HG03097 (cell line): ENCODE results near the gene CRABP1.

Experiments
- ATAC-seq: cut with Tn5 transposase; IDR thresholded peaks from one replicate; pipeline ENCODE4 v1.9.1; 2021; ENCODE audit not compliant: unreplicated experiment, low FRiP score

The CRABP1 gene

DNA sequence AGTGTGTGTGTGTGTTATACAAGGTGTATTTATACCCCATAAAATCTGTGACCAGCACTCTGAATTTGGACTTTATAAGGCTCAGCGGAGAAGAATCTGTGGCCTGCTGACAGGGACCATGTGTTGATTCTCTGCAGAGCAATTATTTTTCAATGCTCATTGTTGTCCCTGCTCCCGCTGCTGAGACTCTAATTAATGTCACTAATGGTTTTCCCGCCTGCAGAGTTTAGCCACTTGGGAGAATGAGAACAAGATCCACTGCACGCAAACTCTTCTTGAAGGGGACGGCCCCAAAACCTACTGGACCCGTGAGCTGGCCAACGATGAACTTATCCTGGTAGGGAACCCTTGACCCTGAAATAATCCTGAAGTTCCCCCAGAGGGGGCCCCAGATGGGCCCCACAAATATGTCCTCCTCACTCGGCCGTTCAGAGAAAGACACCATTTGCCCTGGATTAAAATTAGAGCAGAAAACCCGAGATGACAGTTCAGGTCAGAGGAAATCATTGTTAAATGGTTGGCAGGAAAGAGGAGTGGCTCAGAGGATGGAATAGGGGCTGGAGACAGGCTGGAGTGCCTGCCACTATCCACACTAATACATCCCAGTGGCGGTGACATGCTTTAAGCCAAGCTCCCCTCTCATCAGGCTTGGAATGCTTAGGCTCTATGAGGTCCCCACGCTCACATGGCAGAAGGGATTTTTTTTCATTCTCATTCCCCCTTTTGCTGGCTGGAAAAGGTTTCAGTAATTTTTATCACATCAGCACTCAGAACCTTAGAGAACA, 3.3 kb downstream of the CRABP1 start:
- no peak for ATAC-seq

DNA sequence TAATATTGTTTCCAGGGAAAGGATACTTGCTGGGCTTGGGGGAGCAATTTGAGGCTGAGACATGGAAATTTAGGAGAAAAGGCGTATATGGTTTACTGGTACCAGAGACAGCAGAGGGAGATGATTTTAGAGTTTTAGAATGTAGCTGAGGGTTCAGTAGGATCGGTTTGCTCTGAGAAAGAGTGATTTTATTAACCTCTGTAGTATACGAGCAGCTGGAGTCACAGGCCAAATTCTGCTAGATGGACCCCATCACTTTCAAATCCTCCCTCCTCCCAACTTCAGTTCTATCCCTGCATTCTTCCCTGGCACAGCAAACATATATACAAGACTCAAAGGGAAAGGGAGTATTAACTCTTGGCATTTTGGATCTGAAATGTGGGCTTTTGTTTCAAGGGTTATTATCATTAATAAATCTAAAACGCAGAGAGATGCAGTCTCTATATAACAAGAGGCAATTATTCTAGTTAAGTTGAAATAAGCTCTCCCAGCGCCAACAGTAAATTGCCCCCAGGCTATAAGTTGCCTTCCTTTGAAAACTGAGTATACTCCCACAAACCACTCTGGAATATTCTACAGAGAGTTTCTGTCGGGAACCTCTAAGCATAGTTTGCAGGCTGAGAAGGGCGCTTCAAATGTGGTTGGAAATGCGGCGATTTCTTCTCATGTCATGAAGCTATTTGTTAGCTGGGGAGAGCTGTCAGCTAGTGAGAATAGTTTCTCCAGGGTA, 5.4 kb downstream of the CRABP1 start:
- ATAC-seq: no peak

DNA sequence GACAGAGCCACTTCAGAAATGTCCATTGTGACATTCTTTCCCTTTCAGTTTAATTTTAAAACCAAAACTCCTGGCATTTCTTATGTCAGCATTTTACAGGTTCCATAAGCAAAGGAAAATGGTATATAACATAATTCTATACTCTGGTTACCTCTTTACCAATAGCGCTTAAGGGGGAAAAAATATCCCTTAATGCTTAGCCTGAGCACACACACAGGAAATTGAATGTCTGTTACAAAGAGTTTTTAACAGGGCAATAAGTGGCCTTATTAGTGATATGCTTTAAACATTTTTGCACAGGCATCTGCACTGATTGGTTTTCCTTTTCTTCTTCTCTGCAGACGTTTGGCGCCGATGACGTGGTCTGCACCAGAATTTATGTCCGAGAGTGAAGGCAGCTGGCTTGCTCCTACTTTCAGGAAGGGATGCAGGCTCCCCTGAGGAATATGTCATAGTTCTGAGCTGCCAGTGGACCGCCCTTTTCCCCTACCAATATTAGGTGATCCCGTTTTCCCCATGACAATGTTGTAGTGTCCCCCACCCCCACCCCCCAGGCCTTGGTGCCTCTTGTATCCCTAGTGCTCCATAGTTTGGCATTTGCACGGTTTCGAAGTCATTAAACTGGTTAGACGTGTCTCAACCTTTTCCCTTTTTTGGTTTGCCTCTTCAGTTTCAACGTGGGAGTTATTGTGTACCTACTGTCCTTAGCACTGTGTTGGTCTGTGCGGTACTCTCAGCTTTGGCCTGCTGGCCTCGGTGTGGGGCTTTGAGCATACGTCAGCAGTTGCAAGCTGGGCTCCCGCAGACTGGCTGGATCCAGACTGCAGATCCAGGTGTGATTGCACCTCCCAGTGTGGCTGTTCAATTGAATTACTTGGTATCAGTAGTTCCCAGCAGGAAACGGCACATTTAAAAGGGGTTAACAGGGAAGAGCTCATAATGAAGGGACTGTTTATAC, 7.7 kb downstream of the CRABP1 start:
- no peak for ATAC-seq

DNA sequence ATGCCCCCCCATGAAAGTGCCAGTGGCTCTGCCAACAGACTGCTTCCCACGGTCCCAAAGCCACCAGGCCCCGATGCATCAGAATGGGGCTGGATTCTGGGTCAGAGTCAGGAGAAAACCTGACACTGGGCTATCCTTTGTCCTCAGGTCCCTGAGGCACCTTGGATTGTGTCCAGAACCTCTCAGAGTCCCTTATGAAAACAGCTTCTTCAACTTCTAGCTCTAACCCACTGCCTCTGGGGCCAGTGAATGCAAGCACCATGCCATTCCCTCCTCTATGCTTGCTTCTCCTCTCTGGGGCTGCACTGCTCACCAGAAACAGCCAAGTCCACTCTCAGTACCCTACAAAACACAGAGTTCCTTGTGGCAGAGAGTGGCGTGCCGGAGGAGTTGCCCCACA, 9.9 kb downstream of the CRABP1 start:
- ATAC-seq: no peak

DNA sequence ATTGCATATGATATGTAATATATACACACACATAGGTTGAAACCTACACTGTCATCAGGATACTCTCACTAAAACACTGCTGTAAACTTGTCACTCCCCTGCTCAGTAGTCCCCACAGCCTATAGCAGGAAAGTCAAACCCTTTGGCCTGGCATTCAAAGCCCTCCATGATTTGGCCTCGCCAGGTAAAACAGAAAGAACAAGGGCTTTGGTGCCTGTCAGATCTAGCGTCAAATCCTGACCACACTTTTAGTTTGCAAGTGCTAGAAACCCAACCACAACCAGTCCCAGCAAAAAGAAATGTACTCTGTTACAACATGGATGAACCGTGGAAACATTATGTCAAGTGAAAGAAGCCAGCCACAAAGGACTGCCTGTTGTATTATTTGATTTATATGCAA, 11.4 kb downstream of the CRABP1 start:
- no peak for ATAC-seq

- no peak for ATAC-seq
These were observed 12.9 kb downstream of the CRABP1 start for GRCh38 chr15:78353093-78353492.

- no peak for ATAC-seq
These were observed 15.0 kb downstream of the CRABP1 start for GRCh38 chr15:78355177-78355576.

GRCh38 chr15:78358102-78358870, 18.1 kb downstream of the CRABP1 start:
- no peak for ATAC-seq

- ATAC-seq: no peak
These were observed 19.1 kb downstream of the CRABP1 start for GRCh38 chr15:78359041-78359808.

- ATAC-seq: no peak
These were observed 20.2 kb downstream of the CRABP1 start for GRCh38 chr15:78360367-78360801.

DNA sequence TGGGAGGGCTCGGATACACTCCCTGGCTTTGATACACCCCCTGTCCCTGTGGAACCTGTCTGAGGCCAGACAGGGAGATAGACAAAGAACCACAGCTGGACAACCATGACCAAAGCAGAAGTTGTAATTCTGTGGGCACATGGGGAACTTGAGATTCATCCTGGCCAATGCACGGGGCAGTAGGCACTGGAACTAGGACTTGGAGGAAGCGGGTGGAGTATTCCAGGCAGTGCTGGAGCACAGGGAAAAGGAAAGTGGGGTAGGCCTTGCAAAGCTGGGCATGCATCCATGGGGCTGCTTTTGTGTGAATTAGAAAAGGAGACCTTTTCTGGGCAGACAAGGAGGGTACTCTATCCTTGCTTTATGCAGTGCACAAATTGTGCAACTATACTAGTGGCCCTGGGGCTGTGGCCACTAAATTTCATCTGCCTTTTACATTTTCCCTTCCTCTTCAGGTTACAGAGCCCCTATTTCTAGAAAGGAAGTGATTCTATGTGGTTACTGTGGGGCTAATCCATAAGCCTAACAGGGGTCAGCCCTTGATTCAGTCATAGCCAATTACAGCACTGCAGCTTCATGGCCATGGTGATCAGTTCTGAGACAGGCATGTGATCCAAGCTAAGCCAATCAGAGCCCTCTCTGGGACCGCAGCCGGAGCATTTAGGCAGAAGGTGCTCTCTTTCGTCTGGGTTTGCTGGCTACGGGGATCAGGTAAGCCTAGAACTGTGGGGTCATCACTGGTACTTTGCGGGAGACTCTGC, 21.0 kb downstream of the CRABP1 start:
- ATAC-seq: no peak

DNA sequence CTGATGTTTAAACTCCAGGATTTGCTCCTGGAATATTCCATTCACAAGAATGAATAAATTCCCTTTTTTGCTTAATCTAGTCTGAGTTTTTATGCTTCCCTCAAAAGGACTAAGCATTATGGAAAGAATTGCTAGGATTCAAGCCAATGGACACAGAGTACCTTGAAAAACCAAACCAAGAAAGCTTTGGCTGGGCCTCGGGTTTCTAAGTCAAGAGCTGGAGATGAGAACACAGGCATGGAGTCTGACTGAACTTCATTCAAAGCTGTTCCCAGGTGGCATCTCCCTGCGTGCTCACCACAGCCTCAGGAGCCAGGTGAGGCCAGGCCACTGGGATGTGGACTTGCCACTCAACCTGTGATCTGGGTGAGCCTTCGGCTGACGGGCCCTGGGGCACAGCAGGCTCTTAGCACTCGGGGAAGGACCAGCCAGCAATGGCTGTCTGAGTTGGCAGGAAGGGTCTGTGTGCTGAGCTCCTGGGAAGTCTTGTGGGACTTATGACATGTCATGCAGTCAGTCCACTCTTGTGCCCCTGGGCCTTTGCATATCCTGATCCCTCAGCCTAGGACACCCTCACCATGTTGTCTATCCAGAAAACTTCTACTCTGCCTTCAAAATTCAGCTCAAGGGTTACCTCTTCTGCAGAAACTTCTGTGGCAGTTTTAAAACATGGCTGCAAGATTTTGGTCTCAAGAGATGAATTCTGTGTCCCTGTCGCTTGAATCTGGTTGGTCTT, 21.8 kb downstream of the CRABP1 start:
- ATAC-seq: no peak

- no peak for ATAC-seq
These were observed 22.7 kb downstream of the CRABP1 start for GRCh38 chr15:78362716-78363380.

GRCh38 chr15:78363381-78363734, 23.2 kb downstream of the CRABP1 start:
- ATAC-seq: no peak

- no peak for ATAC-seq
These were observed 24.1 kb downstream of the CRABP1 start for GRCh38 chr15:78364233-78364632.

DNA sequence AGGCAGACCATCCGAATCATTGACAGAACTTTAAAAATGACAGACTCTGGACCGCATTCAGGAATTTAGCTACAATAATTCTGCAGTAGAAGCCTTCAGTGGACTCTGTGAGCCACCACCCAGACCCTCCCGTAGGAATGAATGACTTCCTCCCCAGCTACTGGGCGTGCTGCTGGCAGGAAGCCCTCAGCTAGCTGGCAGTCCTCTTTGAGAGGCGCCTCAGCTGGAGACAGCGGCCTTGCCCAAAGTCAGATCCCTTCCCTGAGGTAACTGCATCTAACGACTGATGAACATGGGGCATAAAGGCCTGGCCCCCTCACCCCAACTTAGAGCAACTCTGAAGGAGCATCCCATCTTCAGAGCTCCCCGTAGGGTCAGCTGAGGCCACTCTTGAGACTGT, 25.8 kb downstream of the CRABP1 start:
- no peak for ATAC-seq

DNA sequence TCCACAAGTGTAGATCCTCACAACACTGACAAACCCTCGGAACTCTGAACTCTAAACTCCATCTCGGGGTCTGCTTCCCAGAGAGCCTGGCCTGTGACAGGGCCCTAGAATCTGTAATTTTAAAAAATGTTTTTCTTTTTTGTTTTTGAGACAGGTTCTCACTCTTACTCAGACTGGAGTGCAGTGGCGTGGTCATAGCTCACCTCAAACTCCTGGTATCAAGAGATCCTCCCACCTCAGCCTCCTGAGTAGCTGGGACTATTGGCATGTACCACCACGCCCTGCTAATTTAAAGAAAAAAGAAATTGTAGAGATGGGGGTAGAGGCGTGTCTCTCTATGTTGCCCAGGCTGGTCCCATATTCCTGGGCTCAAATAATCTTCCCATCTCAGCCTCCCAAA, 26.2 kb downstream of the CRABP1 start:
- ATAC-seq: no peak

GRCh38 chr15:78368651-78369050, 28.5 kb downstream of the CRABP1 start:
- ATAC-seq: no peak
